C4-2B (cell line): Measurements from ENCODE around the gene PRDM13.
"Not testable (repeated sequence)": the region's sequence is repeated elsewhere in the genome, so short reads cannot be mapped to it uniquely, and the experiment has no call there.

Experiments used
- H3K27ac ChIP-seq: fragments of 450-650 bp; 2 replicates; pipeline ENCODE4 v1.5.1; 2017
- ZFX ChIP-seq: fragments of 450-650 bp; IDR thresholded peaks from 2 replicates; pipeline ENCODE4 v1.6.1; 2017
- TF ChIP-seq, protein P1 (sequence below): fragments of 450-650 bp; conservative IDR thresholded peaks from 2 replicates; pipeline ENCODE4 v1.5.1; 2017; ENCODE audit warnings: mild to moderate bottlenecking

The PRDM13 gene

DNA sequence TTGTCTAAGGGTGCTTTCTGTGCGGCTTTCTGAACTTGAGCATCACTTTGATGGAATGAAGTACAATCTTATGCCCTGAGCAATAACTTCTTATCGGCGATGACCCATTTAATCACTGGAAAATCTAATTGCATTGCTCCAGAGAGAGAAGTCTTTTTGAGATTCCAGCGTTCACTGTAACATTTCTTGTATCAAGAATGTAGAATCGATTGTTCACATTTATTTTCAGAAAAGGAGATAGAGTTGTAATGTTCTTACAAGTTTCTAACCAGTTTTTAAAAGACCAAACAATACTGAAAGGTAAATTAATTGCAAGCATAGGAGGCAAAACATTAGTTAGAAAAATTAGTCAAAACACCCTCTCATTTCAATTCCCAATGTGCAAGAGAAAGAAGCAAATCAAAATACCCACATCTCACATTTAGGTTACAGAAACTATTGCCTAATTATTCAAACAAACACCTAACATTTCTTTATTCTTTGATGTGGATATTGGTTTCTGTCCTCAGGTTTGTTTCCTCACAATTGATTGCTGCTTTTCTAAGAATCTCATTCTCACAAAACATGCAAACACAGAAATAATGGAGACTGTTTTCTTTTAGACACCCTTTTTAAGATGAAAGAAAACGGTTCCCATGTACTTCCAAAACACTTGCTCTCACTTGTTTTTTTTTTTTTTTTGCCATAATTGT, 14.8 kb upstream of the PRDM13 start:
- no peak overlapping the region for H3K27ac ChIP-seq
- TF ChIP-seq ZFX = no peak
- TF ChIP-seq, protein P1, sequence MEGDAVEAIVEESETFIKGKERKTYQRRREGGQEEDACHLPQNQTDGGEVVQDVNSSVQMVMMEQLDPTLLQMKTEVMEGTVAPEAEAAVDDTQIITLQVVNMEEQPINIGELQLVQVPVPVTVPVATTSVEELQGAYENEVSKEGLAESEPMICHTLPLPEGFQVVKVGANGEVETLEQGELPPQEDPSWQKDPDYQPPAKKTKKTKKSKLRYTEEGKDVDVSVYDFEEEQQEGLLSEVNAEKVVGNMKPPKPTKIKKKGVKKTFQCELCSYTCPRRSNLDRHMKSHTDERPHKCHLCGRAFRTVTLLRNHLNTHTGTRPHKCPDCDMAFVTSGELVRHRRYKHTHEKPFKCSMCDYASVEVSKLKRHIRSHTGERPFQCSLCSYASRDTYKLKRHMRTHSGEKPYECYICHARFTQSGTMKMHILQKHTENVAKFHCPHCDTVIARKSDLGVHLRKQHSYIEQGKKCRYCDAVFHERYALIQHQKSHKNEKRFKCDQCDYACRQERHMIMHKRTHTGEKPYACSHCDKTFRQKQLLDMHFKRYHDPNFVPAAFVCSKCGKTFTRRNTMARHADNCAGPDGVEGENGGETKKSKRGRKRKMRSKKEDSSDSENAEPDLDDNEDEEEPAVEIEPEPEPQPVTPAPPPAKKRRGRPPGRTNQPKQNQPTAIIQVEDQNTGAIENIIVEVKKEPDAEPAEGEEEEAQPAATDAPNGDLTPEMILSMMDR = no peak

DNA sequence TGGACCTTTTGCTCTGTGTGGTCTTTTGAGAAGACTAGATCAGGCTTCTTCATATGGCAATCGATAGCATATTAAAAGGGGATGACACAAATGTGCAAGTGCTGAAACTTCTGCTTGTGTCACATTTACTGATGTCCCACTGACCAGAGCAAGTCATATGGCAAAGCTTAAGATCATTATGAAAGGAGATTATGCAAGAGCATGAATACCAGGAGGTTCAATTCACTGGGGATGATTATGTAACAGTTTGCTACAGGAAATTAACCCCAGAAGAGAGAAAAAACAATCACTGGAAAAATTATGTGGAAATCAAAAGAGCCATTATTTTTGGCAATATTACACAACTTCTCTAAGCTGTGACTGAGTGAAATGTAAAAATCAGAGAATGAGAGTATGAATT, 13.7 kb upstream of the PRDM13 start:
- no peak overlapping the region for H3K27ac ChIP-seq
- TF ChIP-seq ZFX = no peak
- TF ChIP-seq, protein P1 = no peak

DNA sequence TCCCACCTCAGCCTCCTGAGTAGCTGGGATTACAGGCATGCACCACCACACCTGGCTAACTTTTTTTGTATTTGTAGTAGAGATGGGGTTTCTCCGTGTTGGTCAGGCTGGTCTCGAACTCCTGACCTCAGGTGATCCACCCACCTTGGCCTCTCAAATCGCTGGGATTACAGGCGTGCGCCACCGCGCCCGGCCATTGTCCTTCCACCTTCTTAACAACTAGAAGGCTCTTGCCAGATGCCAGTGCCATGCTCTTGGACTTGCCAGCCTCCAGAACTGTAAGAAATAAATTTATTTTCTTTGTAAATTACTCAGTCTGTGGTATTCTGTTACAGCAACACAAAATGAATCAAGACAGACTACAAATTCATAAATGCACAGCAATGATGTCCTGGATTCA, 11.9 kb upstream of the PRDM13 start:
- not testable (repeated sequence) for H3K27ac ChIP-seq

DNA sequence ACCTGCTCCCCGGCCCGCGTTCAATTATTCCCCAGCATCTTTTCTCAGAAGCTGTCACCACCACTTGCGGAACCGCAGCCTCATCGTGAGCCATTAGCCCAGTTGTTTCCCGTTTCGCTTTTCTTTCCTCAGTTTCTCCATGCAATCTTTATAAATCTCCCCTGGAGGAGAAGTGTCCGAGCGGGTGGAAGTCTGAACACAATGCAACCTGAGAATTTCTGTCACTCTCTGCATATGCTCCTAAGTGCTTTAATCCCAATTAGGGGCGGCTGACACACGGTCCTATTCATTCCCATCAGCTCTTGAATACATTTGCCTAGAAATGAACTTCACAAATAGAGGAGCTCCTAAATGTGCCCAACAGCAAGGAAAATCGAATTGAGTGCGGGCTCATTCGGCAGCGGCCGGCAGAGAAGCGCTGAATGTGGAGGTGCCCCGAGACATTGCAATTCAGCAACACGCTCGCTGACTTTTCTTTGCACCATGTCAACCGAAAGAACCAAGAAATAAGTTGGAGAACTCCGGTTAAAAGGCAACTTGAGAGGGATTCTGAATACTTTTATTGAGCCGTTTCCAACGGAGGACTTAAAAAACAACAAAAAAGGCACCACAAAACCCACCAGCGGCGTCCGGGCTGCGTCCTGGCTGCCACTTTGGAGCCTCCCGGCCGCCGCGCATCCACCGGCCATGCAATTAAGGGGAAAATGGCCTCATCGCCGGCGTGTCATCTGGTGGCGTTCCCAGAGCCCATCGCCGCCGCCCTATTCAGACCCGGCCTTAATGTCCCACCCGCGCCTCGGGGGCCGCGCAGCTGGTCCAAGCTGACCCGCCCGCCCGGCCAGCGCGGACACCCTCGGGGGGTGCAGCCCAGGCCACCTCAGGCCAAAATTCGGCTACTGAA, 3.9 kb upstream of the PRDM13 start:
- TF ChIP-seq, protein P1 = no peak
- no peak for TF ChIP-seq ZFX
- no peak overlapping the region for H3K27ac ChIP-seq

DNA sequence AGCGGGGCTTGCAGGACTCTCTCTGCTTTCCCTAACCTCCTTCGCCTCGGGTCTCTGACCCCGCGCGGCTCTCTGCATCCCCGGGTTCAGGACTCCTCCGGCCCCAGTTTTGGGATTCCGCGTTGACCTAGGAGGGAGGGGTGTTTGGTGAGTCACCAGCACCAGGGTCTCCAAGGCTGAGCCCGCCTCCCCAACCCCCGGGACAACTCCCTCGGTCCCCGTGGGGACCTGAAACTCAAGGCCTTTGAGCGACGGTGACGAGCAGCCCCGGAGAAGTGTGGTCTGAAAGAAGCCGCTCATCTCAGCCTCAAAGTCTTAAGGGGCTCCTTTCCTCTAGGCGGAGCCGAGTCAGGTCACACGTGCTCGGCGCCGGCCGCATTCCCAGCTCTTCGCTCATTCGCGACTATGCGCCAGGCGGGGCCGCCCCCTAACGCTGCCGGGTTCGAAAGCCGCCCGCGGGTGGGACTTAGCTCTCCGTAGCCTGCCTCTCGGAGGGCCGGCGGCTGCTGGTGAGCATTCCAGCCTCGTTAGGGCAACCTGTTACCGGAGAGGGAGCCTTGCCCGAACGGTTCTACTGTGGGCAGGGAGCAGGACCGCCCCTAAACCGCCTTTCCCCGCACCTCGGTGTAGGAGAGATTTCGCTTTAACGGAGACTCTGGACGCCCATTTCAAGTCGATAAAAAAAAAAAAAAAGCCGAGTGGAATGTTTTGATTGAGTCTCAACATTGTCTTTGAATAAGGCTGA, 3.0 kb upstream of the PRDM13 start:
- no peak overlapping the region for H3K27ac ChIP-seq
- TF ChIP-seq ZFX = no peak
- TF ChIP-seq, protein P1 = no peak

DNA sequence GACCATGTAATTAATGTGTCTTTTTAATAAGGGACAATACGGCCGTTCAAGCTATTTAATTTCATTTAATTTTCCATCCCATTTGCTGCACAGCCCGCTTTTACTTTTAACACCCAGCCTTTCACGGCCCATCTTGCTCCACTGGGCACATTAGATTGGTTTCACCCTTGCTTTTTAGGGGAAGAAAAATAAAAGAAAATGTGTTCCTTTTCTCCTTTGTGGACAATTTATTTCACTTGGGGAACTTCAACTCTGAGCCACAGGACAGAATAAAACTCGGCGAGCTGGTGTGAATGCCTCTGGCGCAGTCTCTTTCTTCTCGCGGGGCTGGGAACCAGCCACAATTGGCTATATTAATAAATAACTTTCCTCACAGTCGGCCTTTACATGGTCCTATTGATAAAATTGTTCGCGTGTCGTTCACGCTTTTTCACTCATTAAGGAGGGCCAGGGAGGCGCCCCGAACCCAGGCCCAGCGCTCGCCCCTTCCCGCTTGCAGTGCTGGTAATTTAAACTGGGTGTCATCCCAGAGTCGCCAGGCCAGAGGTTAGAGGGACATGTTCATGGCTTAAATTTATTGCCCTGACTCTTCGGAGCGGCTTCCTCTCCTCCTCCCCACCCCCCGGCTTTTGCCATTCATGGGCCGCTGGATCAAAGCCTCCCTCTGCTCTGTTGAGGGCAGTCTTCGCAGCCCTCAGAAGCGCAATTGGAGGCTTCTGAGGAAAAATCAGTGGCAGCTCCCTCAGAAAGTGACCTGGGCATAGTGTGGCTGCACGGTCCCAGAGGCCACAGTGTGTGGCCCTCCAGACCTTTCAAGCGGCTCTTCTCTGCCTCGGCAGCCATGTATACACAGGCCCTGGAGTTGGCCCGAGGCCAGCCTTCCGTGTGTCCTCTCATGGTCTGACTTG, 2.2 kb upstream of the PRDM13 start:
- H3K27ac ChIP-seq = no peak overlapping the region
- no peak for TF ChIP-seq ZFX
- TF ChIP-seq, protein P1 = no peak
